HL-60/S4 treated with retinoic acid at 250 ng/mL for 4 days and 3 days (cell line): ENCODE results near the gene SP1.
"Not testable (repeated sequence)": the region's sequence is repeated elsewhere in the genome, so short reads cannot be mapped to it uniquely, and the experiment has no call there.

Source experiments
- in situ Hi-C: fragments of 300-500 bp; cut with MboI; formaldehyde crosslinking; loops from 2 replicates; pipeline ENCODE4 v1.7.0; 2022; ENCODE audit warnings: low sequenced_read_pairs

SP1 gene

DNA sequence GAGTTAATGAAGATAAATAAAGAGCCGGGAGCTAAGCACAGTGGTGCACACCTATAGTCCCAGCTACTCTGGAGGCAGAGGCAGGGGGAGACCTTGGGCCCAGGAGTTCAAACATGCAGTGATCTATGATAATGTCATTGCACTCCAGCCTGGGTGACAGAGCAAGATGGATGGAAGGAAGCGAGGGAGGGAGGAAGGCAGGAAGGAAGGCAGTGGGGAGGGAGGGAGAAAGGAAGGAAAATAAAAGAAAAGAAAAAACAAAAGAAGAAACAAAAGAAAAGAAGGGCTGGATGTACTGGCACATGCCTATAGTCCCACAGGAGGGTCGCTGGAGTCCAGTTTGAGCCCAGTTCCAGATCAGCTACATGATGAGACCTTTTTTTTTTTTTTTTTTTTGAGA, 24.9 kb upstream of the SP1 start:
- in situ Hi-C loops, result loop anchor here (10.0 kb wide), 1 partner anchor 60 kb away; no protein-coding TSS in a partner anchor

DNA sequence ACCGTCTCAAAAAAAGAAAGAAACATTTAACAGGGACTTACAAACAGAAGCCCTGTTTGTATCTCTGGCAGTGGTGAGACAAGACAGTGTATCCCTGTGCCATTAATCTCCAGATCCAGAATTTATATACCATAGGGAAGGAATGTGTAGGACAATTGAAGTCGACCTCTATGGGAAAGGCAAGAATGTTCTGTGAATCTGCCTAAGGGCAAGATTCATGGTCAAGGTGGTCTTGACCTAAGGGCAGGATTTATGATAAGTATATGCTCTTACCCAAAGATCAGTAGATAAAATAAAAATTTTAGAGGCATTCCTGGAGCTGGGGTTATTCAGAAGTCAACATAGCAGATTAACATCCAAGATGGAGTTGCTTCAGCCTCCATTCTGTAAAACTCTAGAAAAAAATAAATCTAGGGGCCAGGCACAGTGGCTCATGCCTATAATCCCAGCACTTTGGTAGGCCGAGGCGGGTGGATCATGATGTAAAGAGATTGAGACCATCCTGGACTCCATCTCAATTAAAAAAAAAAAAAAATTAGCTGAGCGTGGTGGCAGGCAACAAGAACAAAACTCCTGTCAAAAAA, 21.0 kb upstream of the SP1 start:
- in situ Hi-C loops, result loop anchor here (10.0 kb wide), 1 partner anchor 56 kb away; no protein-coding TSS in a partner anchor

DNA sequence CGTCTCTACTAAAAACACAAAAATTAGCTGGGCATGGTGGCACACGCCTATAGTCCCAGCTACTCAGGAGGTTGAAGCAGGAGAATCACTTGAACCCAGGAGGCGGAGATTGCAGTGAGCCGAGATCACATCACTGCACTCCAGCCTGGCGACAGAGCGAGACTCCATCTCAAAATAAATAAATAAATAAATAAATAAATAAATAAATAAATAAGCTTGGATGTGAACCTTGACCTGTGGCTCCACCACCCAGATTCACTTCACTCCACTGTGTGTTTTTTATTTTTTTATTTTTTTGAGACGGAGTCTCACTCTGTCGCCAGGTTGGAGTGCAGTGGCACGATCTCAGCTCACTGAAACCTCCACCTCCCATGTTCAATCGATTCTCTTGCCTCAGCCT, 18.3 kb upstream of the SP1 start:
- in situ Hi-C loops, result not testable (repeated sequence)

DNA sequence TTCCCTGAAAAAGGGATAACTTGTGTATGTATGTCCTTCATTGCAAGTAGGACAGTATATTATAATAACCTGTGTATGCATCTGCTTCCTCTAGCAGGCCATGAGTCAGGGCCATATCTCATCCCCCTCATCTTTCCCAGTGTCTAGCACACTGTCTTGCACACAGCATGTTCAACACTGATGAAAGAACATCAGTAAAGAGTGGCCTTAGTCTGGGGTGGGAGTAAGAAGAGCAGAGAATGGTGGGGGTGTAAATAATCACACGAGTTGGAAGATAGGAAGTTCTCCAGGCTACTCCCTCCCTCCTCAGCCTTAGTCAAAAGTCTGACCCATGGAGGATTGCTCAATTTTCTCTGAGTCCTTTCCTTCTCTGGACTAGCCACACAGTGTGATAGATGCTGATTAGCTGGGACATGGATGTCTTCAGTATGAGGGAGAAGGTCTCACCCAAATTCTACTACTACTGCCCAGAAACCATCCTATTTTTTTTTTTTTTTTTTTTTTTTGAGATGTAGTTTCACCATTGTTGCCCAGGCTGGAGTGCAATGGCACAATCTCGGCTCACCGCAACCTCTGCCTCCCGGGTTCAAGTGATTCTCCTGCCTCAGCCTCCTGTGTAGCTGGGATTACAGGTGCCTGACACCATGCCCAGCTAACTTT, 14.6 kb upstream of the SP1 start:
- in situ Hi-C loops, result no loop called here

DNA sequence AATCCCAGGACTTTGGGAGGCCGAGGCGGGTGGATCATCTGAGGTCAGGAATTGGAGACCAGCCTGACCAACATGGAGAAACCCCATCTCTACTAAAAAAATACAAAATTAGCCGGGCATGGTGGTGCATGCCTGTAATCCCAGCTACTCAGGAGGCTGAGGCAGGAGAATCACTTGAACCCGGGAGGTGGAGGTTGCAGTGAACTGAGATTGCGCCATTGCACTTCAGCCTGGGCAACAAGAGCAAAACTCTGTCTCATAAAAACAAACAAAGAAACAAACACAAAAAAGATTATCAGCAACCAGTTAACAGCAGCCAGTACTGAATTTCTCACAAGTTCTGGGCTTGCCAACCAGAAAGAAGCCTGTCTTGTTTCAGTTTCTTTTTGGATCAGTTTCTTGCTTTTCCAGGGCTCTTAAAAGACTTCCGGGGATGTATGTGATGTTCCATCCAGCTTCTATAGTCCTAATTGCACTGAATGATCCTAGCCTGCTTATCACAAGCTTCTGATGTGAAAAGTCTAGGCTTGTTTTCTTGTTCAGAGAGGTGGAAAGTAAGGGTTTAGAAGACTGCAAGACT, 6.3 kb upstream of the SP1 start:
- in situ Hi-C loops, result not testable (repeated sequence)

DNA sequence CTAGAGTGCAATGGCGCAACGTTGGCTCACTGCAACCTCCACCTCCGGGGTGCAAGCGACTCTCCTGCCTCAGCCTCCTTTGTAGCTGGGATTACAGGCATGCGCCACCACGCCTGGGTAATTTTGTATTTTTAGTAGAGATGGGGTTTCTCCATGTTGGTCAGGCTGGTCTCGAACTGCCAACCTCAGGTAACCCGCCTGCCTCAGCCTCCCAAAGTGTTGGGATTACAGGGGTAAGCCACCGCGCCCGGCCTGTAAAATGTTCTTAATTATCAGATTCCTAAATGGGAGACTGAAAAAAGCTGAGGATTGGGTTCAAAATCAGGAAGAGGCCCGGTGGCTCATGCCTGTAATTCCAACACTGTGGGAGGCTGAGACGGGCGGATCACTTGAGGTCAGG, 5.7 kb upstream of the SP1 start:
- in situ Hi-C loops, result not testable (repeated sequence)

DNA sequence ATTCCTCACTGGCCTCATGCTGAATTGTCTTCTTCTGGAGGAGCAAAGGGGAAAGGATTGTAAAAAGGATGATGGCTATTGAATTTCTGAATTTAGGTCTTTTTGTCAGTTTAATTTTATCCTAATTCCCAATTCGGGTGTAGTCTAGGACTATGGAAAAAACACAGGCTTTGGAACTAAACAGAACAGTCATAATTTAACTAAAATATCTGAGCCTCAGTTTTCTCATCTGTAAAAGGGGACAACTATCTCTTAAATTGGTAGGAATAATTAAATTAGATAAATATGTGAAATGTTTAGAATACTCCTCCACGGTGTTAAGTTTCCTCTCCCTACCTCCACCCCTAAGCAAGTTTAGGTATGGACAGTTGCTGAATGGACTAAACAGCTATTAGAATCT, 3.2 kb upstream of the SP1 start:
- in situ Hi-C loops, result no loop called here

DNA sequence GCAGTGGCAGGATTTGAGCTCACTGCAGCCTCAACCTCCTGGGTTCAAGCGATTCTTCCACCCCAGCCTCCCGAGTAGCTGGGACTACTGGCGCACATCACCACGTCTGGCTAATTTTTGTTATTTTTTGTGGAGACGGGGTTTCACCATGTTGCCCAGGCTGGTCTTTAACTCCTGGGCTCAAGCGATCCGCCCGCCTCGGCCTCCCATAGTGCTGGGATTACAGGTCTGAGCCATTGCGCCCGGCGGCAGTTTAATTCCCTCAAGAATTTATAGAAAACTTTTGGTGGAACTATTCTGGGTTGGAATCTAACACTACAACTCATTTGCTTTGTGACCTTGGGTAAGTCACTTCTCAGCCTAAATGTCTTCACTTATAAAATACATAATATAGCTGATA, 1.8 kb upstream of the SP1 start:
- in situ Hi-C loops, result no loop called here

DNA sequence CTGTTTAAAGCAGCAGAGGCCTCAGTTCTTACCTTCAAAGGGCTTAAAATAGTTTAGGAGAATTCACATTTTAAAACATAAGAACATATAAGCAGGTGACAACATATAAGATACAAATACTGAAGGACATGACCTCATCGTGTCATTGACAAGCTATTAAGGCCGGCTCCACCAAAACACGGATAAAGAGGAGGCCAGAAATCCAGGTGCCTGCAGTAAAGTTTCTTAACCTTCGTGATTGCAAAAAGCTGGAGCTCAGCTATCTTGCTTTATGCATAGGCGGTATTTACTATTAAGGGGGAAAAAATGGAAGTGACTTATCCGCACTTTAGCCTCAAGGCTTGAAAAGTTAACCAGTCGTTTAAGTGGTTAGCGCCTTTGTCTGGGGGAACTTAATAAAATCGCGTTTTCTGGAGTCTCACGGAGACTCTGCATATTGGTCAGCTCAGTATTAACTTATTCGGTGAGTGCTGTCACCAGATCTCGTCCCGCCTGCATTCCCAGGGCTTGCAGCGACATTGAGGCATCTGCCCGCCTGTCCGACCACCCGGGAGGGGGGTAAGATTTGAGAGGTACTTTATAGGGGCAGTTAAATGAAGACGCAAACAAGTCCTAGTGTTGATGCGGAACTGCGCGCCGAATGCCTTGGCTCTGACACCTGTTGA, 1.1 kb upstream of the SP1 start:
- in situ Hi-C loops, result no loop called here

DNA sequence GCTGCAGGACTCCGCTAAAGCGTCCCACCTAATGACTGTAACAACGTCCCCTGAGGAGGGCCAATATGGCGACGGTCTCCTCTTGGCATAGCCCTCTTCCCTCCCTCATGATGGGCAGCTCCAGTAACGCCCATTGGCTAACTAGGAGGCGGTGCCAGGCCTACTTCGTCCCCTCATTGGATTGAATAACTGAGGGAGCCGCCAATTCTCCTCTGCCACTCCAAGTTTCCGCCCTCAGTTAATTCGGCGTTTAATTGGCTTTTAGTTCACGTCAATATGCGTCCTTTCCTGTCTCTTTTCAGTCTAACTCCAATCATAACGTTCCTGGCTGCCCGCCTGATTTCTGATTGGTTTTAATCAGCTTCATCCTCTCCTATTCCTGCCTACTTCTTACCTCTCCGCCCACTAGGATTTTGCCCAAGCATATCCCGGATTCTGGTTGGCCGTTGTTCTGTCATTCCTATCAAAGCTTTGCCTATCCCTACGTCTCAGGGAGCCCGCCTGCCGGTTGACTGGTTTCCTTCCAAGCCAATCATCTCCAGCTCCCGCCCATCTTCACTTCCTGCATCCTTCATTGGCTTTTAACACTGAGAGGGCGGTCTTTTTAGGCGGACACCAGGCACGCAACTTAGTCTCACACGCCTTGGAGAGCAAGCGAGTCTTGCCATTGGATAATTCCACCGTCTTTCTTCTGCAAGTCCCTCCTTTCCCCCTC, 430 bp upstream of the SP1 start:
- in situ Hi-C loops, result no loop called here

DNA sequence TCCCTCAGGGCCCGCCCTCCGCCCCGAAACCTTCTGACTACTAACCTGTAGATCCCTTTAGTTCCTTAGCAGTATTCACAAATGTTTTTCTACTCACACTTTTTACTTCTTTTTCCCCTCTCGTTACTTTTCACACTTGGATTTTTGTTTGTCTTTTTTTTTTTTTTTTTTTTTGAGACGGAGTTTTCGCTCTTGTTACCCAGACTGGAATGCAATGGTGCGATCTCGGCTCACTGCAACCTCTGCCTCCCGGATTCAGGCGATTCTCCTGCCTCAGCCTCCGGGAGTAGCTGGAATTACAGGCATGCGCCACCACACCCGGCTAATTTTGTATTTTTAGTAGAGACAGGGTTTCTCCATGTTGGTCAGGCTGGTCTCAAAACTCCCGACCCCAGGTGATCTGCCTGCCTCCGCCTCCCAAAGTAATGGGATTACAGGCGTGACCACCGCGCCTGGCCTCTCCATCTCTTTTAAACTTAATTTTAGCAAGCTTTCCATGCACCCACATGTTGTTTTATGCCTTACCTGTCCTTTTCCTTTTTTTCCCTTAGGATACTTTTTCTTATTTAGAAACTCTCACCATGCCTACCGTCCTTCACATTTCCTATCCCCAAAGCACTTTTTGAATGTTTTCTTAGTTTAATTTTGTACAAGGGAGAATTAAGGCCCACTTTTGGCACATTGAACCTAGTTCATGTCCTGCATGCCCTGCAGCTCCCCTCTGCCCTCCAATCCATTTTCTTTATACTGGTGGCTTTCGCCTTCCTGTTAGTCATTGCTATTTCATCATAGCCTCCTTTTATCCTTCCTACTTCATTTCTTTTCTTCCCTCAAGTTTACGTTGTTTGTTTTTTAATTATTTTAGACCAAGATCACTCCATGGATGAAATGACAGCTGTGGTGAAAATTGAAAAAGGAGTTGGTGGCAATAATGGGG, 1.1 kb downstream of the SP1 start:
- in situ Hi-C loops, result no loop called here

DNA sequence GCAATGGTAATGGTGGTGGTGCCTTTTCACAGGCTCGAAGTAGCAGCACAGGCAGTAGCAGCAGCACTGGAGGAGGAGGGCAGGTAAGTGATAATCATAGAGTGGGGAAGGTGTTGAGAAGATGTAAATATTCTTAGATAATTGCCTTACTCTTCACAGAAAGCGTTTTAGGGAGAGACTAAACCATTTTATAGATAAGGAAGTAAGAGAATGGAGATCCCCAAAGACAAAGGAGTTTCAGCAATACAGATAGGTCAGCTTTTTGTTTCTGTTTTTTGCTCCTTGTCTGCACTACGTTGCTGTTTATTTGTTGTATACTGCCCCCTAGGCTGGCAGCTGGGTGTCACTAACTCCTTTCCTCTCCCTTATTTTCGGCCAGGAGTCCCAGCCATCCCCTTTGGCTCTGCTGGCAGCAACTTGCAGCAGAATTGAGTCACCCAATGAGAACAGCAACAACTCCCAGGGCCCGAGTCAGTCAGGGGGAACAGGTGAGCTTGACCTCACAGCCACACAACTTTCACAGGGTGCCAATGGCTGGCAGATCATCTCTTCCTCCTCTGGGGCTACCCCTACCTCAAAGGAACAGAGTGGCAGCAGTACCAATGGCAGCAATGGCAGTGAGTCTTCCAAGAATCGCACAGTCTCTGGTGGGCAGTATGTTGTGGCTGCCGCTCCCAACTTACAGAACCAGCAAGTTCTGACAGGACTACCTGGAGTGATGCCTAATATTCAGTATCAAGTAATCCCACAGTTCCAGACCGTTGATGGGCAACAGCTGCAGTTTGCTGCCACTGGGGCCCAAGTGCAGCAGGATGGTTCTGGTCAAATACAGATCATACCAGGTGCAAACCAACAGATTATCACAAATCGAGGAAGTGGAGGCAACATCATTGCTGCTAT, 2.0 kb downstream of the SP1 start:
- in situ Hi-C loops, result no loop called here

DNA sequence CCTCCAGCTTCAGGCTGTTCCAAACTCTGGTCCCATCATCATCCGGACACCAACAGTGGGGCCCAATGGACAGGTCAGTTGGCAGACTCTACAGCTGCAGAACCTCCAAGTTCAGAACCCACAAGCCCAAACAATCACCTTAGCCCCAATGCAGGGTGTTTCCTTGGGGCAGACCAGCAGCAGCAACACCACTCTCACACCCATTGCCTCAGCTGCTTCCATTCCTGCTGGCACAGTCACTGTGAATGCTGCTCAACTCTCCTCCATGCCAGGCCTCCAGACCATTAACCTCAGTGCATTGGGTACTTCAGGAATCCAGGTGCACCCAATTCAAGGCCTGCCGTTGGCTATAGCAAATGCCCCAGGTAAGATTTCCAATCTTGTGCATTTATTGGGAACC, 3.3 kb downstream of the SP1 start:
- in situ Hi-C loops, result no loop called here

DNA sequence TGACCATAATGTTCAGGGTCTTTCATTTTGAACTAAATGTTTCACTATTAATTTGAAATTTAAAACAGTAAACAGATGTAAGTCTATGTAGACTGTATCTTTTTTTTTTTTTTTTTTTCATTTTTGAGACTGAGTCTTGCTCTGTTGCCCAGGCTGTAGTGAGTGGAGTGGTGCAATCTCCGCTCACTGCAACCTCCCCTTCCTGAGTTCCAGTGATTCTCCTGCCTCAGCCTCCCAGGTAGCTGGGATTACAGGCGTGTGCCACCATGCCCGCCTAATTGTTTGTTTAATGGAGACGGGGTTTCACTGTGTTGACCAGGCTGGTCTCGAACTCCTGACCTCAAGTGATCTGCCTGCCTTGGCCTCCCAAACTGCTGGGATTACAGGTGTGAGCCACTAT, 6.4 kb downstream of the SP1 start:
- in situ Hi-C loops, result not testable (repeated sequence)

DNA sequence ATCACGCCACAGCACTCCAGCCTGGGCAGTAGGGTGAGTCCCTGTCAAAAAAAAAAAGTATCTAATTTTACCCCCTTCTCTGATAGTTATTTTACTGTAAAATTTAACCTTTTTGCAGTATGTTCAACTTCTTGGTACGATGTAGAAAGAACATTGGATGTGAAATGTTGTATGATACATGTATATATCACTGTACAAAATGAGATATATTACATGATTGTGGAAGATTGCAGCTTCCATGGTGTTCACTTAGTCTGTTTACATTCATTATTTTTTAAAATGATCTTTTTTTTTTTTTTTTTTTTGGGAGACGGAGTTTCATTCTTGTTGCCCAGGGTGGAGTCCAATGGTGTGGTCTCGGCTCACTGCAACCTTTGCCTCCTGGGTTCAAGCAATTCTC, 9.0 kb downstream of the SP1 start:
- in situ Hi-C loops, result no loop called here

DNA sequence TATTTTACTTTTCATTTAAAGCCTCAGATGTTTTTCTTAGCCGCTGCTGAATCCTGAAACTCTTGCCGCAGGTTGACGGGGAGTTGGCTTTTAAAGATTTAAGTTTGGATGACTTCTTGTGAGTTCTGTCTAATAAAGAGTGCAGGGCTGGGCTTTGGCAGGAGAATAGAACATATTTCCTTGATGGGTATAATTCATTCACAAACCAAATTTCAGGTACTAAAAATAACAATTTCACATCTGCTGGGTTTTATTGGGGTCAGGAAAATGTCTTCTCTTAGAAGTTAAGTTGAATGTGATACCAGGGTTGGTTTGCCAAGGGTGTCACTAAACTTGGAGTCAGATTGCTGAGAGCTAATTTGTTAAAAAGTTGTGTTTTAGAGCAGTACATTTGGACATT, 9.7 kb downstream of the SP1 start:
- in situ Hi-C loops, result no loop called here

DNA sequence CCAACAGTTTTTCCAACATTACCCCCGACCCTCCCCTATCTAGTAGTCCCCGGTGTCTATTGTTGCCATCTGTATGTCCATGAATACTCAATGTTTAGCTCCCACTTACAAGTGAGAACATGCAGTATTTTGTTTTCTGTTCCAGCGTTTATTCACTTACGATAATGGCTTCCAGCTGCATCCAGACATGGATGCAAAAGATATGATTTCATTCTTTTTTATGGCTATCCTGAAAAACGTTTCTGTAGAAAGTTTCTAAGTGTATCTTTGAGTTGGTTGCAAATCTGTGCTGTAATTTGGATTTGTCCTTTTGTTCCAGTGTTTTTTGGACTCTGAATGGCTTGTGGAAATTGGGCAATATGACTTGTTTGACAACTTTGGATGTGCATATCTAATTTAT, 11.7 kb downstream of the SP1 start:
- in situ Hi-C loops, result no loop called here

DNA sequence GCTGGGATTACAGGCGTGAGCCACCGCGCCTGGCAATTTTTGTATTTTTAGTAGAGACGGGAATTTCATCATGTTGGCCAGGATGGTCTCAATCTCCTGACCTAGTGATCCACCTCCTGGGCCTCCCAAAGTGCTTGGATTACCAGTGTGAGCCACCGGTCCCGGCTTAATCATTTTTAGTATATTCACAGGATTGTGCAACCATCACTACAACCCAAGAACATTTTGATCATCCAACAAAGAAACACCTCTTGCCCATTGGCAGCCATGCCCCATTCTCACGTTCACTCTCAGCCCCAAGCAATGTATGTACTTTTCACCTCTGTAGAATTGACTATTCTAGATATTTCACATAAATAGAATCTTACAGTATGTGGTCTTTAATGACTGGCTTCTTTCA, 19.9 kb downstream of the SP1 start:
- in situ Hi-C loops, result no loop called here

DNA sequence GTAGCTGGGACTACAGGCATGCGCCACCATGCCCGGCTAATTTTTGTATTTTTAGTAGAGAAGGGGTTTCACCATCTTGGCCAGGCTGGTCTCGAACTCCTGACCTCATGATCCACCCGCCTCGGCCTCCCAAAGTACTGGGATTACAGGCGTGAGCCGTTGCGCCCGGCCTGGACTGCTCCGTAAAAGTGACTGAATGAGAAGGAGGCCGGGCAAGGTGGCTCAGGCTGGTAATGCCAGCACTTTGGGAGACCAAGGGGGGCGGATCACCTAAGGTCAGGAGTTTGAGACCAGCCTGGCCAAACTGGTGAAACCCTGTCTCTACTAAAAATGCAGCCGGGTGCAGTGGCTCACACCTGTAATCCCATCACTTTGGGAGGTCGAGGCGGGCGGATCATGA, 22.4 kb downstream of the SP1 start:
- in situ Hi-C loops, result not testable (repeated sequence)
